NOMO-1 treated with DMSO at 0.1 percent for 48 hours (cell line): ENCODE data around the gene TNIK.
"Not testable (repeated sequence)": the region's sequence is repeated elsewhere in the genome, so short reads cannot be mapped to it uniquely, and the experiment has no call there.

Experiments
- DNase-seq: peaks from one replicate; lab custom pipeline; 2025; ENCODE audit not compliant: unreplicated experiment; lab: John Stamatoyannopoulos, UW

The TNIK gene

GRCh38 chr3:171470714-171471227 lies 10.6 kb upstream of the TNIK start:
- DNase-seq, result no peak

- no peak for DNase-seq
These were observed 9.2 kb upstream of the TNIK start for GRCh38 chr3:171469376-171469775.

GRCh38 chr3:171468296-171468906 lies 8.2 kb upstream of the TNIK start:
- no peak for DNase-seq

GRCh38 chr3:171465763-171466162 lies 5.6 kb upstream of the TNIK start:
- no peak for DNase-seq

DNA sequence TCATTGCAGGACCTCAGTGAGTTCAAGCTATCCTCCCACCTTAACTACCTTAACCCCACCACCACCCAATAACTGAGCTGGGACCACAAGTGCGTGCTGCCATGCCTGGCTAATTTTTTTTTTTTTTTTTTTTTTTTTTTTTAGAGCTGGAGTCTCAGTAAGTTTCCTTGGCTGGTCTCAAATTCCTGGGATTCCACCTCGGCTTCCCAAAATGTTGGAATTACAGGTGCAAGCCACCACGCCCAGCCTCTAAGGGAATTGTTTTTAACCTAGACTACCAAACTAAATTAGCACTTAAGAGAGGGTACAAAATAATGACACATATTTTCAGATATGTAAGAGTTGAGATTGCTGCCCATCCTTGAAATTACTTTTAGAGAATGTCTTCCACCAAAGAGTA lies 4.3 kb upstream of the TNIK start:
- no peak for DNase-seq

DNA sequence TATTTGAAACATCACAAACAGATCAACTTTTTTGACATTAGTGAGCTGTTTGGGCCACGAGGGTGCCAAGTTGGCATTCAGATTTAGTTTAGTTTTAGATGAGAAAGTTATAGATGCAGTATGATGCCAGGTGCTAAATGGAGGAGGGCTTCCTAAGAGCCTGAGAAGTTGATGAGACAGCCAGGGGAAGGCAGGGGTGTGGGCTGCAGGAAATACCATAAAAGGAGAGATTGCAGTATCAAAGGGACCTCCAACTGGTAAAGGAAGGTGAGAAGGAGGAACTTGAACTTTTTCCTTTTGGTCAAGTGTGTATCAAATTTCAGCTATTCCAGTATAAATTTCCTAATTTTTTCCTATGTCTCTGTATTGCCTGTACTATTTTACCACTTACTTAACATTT lies 2.0 kb upstream of the TNIK start:
- DNase-seq, result no peak

DNA sequence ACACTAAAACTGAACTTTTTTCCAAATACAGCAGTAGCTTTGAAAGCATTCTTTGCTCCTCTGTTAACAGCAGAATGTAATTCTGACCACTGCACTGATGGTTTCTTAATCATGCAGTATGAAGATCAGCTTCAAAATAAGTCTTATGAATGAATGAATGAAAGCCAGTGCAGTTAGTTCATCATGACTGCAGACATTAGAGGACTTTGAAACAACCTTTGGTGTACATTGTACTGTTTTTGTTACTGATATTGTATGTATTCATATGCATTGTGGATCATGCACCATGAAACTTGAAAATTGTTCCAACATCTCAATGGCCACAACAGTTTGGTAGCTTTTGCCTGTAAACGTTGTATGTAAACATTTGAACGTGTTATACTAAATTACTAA lies 1.3 kb upstream of the TNIK start:
- DNase-seq, result no peak

DNA sequence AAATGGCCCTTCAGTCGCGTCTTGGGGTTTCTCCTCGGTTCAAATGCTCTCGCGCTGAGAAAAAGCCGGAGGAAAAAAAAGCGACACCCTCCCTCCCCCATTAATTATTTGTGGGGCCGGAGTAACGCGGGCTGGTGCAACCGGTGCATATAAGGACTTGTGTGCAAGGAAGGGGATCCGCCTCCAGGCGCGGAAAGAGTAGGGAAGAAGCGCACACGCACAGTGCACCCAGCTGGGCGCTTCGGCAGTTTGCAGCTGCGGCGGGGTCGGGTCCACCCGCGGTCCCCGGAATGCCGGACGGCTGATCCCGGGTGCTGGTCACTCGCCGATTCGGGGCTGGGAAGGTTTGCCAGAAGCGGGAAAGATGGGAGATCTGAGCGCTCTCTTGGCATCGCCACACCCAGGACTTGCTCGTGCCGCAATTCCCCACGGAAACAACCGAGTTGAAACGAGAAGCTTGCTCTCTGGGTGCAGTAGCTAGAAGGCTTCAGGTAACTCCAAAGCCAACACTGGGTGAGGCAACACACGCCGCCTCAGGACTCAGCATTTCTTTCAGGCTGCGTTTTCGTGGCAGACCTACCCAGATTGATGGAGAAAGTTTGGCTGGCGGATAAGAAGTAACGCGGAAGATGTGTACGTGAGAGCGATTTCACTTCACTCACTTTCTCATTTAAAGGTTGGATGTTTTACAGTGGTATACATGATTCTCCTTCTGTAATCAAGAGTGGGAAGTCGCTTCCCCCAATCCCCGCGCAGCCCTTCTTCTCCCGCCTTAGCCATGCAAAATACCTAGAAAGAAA lies 720 bp upstream of the TNIK start:
- DNase-seq, result peak; percentile 18

- DNase-seq, result no peak
These were observed 866 bp downstream of the TNIK start for GRCh38 chr3:171459137-171459941.

GRCh38 chr3:171458864-171459136 lies 1.4 kb downstream of the TNIK start:
- no peak for DNase-seq

- DNase-seq, result no peak
These were observed 1.9 kb downstream of the TNIK start for GRCh38 chr3:171458071-171458863.

DNA sequence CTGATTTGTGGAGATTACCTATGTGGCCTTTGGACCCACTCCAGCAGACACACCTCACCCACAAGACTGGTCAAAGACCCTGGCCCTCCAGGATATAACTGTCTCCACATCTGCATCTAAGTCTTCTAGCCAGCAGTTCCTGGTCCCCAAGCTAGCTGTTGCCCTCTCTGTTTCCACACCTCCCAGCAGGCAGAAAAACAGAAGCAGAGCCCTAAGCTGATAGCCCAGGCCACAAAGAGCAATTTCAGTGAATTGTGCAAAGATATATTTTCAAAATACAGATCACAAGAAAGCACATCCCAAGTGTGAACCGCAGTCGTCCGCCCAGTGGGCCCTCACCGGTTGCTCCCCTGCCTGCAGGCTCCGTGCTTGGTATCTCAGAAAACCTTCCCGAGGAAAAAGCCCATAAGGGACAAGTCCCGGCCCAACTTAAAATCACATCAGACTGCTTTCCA lies 2.6 kb downstream of the TNIK start:
- no peak for DNase-seq

DNA sequence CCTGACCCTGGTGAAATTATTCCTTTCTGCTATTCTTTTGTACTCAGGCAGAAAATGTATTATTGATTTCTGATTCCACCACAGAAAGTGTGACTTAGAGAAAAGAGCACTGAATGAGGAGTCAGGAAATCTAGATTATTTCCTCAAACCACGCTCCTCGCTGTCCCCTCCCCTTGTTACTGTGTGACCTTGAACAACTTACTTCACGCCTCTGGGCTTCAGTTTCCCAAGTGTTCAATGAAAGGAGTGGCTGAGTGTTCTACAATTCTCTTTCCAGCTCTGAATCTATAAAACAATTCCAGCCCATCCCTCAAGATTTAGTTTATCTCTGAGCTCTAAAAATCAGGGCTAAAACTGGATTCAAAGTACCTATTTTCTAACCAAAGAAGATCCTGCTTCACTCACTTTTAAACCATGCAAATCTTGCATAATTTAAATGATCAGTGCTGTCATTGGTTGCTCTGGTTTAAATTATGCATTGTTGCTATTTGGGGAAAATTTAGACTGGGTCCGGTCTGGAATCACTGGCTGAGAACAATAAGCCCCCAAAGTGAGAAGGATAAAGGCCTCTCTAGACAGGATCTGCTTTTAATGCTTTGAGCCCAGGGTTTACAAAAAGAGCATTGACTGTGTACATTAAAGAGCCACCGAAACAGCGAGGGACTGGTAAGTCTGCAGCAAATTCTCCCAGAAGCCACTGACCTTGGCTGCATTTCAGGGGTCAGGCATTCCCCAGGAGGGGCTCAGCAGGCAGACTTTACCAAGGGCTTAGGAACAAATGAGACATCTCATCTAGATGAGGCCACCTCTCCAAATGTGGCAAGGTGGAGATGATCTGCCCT lies 3.2 kb downstream of the TNIK start:
- DNase-seq, result no peak

DNA sequence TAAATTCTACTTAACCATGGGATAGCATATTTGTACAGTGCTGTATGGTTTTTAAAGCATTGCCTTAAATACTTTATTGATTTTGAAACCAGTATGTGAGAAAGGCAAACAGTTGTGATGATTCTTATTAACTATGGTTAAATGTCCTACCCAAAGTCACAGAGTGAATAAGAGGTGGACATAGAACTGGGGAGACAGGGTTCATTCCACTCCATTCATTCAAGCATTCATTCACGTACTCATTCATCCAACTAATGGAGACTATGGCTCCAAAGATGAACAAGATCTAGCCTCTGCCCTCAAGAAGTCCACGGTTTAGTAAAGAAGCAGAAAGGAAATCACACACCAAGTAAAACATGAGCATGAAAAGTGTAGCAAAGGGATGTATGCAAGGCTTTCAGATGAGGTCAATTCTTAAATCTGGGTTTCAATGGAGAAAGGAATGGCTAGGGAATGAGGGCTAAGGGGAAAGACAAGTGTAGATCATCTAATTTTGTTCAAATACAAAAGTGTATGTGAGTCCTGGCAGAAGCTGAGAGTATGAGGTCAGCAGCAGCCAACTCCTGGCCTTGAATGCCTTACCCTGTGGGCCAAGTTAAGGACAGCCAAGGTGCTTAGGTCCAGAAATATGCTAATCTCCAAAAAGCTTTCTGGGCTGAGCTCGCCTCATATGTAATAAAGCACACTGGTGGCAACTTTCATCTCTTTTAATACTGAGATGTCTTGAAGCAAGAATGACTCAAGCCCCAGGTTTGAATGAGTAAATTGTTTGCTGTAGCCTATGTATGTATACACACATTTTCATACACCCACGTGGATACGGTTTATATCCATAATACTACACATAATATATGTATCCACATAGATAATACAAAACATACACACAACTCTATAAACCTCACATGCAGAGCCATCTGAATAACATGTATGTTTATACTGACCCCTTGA lies 4.3 kb downstream of the TNIK start:
- DNase-seq, result no peak

DNA sequence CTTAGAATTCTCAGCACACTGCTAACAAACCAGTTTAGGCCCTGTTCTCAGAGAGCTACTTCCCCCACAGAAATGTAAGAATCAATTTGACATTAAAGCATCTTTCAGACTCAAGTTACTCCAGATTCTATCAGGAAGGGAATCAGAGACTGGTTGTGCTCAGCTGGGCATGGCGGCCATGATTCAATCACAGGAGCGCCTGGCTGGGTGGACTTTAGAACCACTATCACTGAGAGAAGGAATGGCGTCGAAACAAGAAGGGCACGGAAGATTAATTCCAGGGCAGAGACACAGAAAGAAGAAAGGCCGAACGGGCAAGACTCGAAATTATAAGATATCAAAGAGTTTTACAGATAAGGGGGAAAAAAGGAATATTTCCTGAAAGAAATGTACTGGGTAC lies 6.2 kb downstream of the TNIK start:
- DNase-seq, result no peak

DNA sequence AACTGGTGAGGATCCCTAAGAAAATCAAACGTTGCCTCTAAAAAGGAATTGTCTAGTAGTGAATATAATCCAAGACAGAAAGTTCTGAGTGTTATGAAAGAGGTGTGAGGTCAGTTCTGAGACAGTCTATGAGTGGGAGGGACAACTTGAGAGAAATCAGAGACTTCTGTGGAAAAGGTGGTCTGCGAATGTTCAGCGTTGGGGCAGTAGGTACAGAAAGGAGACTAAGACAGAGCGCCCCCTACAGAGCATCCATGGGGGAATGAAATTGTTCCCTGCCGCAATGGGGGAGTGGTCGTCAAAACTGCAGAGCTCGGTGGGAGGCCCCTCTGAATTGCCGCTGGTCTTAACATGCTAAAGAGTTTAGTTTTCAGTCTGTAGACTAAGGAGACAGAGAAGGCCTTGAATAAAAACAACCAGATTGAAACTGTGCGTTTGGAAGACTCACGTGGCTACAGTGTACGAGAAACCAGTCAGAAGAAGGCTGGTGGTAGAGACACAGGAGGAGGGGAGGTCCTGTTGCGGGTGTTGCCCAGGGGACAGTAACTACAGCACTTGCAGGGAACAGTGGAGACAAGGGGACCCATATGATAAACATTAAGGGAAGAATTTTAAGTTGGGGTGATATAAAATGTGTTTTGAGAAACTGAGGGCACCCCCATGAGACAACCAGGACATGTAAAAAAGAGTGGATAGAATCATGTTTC lies 6.9 kb downstream of the TNIK start:
- no peak for DNase-seq

DNA sequence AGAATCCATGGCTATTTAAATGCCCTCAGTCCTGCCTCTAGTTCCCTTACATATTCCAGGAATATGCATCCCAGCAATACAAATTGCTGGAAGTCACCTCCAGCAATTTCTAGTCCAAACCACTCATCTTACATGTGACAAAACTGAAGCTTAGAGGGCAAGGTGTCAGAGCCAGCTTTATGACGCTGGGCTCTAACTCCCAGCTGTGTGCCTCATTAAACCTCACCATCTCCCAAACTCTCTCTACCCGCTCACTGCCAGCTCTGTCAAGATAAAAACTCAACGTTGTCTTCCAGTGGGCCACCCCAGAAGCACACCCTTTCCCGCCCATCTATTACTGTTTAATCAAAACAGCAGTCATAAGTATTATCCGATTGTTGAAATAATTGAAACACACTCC lies 7.9 kb downstream of the TNIK start:
- DNase-seq, result no peak

GRCh38 chr3:171451915-171452314 lies 8.3 kb downstream of the TNIK start:
- no peak for DNase-seq

DNA sequence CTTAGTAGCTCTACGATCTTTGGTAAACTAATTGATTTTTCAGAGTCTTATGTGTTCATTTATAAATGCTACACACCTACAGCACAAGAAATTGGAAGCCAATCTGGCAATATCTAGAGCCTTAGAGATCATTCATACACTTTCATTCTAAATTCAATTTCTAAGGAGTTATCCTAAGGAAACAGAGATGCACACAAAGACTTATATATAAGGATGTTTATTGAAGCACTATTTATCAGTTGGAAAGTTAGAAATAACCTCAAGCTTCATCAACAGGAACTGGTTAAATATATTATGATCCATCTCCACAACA lies 12.7 kb downstream of the TNIK start:
- DNase-seq, result not testable (repeated sequence)
